GM18498 (cell line): ENCODE measurements around the gene ITPK1.
"Not testable (repeated sequence)": the region's sequence is repeated elsewhere in the genome, so short reads cannot be mapped to it uniquely, and the experiment has no call there.

ENCODE experiments used
- ATAC-seq: cut with Tn5 transposase; IDR thresholded peaks from one replicate; pipeline ENCODE4 v1.9.1; 2021; ENCODE audit warnings: mild to moderate bottlenecking, moderate library complexity; ENCODE audit not compliant: unreplicated experiment

Gene ITPK1

DNA sequence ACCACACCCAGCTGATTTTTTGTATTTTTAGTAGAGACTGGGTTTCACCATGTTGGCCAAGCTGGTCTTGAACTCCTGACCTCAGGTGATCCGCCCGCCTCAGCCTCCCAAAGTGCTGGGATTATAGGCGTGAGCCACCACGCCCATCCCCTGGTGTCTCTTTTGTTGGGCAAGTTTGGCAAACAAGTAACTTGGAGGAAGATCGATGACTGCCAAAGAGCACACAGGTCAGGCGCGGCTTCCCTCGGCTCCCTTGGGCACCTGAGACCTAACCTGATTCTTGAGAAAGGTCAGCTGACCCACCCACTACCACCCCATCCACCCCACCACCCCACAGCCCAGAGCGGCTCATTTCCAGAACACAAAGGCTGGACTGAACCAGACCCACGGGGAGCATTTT, 9.9 kb downstream of the ITPK1 start:
- not testable (repeated sequence) for ATAC-seq

DNA sequence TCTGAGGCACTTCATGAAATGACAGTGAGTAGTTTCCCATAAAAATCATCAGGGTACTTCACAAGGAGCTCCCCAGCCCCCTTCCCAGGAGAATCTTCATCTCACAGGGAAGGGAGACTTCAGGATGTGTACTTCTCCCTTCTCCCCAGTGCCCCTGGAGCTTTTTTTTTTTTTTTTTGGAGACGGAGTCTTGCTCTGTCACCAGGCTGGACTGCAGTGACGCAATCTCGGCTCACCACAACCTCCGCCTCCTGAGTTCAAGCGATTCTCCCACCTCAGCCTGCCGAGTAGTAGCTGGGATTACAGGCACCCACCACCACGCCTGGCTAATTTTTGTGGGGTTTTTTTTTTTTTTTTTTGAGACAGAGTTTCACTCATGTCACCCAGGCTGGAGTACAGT, 10.4 kb downstream of the ITPK1 start:
- no peak for ATAC-seq

- no peak for ATAC-seq
These were observed 10.8 kb downstream of the ITPK1 start for GRCh38 chr14:93104961-93105360.

GRCh38 chr14:93103392-93104080, 12.2 kb downstream of the ITPK1 start:
- peak; percentile 94 for ATAC-seq

DNA sequence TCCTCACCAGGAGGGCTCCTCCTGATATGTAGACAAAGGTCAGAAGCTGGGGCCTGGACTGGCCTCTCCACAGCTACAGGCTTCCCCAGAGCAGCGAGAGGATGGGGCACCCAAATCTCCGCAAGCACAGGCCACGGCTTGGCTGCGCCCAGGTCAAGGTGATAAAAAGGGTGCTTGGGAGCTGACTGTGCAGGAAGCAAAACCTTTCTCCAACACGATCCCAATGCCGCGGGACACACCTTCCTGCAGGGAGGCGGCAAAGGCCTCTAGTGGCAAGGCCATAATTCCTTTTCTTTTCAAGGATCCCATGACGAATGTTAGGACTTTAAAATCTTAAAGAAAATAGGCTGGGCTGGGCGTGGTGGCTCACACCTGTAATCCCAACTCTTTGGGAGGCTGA, 13.6 kb downstream of the ITPK1 start:
- no peak for ATAC-seq

GRCh38 chr14:93101181-93101580, 14.5 kb downstream of the ITPK1 start:
- ATAC-seq, result no peak

DNA sequence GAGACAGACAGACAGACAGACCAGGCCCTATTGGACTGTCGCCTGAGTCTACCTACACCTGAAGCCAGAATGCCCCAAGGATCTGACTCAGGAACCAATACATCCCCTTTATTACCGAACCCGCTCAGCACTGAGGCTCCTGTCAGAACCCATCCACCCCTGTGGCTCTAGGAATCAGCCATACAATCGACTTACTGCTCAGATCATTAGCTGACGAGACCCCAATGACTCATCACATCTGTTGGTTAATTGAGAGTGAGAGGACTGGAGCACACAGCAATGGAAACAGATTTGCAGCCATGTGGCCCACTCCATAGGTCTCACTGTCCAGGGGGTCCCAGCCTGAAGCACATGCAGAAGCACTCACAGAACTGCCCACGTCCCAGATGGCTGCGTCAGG, 15.2 kb downstream of the ITPK1 start:
- no peak for ATAC-seq

DNA sequence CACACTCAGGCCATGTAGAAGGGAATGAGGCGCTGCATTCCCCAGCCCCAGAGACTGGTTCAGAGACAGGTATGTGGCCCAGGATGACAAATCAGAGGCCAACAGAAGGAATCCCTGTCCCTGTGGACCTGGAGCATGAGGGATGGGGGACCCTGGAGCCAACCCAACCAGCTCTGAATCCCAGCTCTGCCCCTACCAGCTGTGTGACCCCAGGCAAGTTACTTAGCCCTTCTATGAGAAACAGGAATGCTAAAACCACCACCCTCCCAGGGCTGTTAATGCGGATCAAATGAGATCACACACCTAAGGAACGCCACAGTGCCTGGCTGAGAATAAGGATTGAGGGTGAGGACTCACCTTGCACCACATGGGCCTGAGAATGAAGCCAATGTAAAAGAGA, 15.6 kb downstream of the ITPK1 start:
- ATAC-seq, result no peak

DNA sequence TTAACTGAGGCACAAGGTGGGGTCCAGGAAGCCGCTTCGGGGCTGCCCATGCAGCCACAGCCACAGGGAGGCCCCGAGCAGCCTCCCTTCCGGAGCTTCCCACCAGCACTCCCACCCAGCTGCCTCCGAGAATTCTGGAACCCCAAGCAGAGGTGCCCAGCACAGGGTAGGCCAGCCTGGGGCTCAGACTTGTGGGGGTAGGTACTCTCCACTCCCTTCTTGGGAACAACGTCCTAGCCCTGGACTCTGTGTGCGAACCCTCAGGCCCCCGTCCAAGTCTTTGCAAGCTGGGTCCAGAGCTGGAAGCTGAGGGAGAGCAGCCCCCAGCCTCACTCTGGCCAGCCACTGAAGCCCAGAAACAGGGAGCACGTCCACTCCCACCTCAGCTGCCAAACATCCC, 16.1 kb downstream of the ITPK1 start:
- ATAC-seq, result no peak

DNA sequence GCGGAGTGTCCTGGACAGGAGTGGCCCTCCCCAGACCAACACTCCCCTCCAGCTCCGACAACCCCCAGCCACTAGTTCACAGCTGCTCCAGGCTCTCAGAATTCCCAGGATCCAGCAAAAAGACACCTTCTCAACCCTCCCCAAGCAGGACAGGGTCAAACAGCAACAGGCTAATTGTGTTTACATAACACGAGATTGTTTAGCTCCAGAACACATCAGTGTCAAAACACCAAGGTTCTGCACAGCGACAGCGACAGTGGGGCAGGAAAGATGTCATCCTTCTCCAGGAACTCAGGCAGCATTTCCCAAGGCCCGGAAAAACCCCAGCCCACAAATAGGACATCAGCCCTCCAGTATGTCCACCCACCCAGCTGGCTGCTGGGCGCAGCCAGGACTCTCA, 16.5 kb downstream of the ITPK1 start:
- ATAC-seq, result no peak

- ATAC-seq, result no peak
These were observed 18.9 kb downstream of the ITPK1 start for GRCh38 chr14:93096691-93097322.

GRCh38 chr14:93095742-93096510, 19.8 kb downstream of the ITPK1 start:
- no peak for ATAC-seq

DNA sequence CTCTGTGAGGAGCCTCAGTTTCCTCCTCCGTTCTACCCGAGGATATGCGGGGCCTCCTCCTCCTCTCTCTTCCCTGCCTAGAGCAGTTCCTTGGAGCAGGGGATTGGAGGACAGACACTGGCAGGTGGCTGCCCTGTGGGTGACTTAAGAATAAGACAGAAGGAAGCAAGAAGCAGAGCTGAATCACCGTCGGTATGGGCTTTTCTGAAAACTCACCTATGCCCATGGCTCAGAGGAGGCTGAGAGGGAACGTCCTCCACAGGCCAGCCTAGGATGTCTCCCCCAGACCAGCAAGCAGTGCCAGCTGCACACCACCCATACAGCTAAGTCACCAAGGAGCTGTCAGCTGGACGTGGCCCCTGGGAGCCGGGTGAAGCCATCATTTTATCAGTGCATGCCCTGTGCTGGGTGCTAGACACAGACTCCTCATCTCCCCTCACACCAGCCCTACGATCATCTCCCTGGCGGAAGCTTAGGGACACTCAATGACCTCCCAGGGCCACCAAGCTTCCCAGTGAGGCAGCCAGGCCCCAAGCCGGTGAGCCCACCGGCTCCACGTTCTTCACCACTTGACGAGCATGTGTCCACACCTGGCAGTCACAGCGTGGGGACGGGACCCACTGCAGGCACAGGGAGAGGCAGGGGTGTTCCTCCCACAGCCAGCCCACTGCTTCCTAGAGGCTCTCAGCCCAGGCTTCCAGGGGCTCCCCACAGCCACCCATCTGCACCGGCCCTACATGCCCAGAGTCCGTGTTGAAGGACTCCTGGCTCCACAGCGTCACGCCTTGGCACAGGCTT, 21.4 kb downstream of the ITPK1 start:
- no peak for ATAC-seq

- ATAC-seq, result no peak
These were observed 22.8 kb downstream of the ITPK1 start for GRCh38 chr14:93092606-93093556.

- ATAC-seq, result no peak
These were observed 24.1 kb downstream of the ITPK1 start for GRCh38 chr14:93091666-93092065.

GRCh38 chr14:93090826-93091555, 24.7 kb downstream of the ITPK1 start:
- no peak for ATAC-seq

GRCh38 chr14:93089521-93090269, 26.0 kb downstream of the ITPK1 start:
- ATAC-seq, result no peak

DNA sequence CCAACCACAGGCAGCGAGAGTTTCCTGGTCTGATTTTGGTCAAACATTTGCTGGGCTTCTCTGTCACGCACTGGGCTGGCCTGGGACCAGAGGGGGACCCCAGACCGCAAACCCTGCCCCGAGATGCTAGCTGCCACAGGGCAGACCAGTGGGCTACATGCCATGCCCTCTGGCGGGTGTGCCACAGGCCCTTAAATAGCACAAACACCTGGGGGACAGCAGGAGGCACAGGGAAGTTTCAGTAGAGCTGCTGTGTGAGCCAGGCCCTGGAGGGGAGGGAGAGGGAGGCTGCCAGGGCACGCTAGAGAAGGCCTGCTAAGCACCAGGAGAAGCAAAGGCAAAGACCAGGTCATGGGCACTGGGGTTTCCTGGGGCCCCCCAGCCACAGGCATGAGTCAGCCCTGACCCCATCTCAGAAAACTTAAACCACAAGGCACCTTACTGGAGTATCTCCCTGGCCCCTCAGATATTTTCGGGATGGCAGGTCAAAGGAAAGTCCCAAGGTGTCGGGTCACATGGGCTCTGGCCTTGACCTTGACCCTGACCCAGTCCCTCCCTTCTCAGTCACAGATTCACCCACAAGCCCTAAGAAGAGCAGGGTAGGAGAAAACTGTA, 29.2 kb downstream of the ITPK1 start:
- ATAC-seq, result no peak
